ENCODE measurements around the gene MAP3K1. TPM values are rescaled to one million over a fixed set of nuclear protein-coding genes. Genes with fewer than 3 reads are reported as not detected.
A peak's percentile ranks its signal among the peaks of the same experiment; 100 is the strongest.
"Not testable (repeated sequence)": the region's sequence is repeated elsewhere in the genome, so short reads cannot be mapped to it uniquely, and the experiment has no call there.

MAP3K1 gene
- total RNA-seq, 1 donor from 2014 or later = 5.7 TPM

- no peak for DNase-seq
- intact Hi-C loops (cut with micrococcal nuclease) = no loop called here
- H3K36me3 ChIP-seq = no peaks in the 10 kb centered on the region
- H3K27ac ChIP-seq (replicated peaks) = peak overlapping the region; percentile 97
- H3K9me3 ChIP-seq (replicated peaks) = no peaks in the 10 kb centered on the region
- H3K4me3 ChIP-seq = peak overlapping the region; percentile 92
- H3K27me3 ChIP-seq (ENCODE audit: low read depth) = no peaks in the 10 kb centered on the region
- peaks cover 81% of the 10 kb centered on the region for H3K4me1 ChIP-seq
- TF ChIP-seq, protein P1, sequence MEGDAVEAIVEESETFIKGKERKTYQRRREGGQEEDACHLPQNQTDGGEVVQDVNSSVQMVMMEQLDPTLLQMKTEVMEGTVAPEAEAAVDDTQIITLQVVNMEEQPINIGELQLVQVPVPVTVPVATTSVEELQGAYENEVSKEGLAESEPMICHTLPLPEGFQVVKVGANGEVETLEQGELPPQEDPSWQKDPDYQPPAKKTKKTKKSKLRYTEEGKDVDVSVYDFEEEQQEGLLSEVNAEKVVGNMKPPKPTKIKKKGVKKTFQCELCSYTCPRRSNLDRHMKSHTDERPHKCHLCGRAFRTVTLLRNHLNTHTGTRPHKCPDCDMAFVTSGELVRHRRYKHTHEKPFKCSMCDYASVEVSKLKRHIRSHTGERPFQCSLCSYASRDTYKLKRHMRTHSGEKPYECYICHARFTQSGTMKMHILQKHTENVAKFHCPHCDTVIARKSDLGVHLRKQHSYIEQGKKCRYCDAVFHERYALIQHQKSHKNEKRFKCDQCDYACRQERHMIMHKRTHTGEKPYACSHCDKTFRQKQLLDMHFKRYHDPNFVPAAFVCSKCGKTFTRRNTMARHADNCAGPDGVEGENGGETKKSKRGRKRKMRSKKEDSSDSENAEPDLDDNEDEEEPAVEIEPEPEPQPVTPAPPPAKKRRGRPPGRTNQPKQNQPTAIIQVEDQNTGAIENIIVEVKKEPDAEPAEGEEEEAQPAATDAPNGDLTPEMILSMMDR (IDR thresholded peaks at IDR 0.05; ENCODE audit: borderline replicate concordance) = no peak
Measured at GRCh38 chr5:56817263-56818014, 2.1 kb downstream of the MAP3K1 start.

GRCh38 chr5:56818450-56819037, 3.2 kb downstream of the MAP3K1 start:
- H3K27ac ChIP-seq (replicated peaks) = peak overlapping the region; percentile 97
- H3K27me3 ChIP-seq (ENCODE audit: low read depth) = no peaks in the 10 kb centered on the region
- intact Hi-C loops (cut with micrococcal nuclease) = no loop called here
- H3K36me3 ChIP-seq = no peaks in the 10 kb centered on the region
- no peaks in the 10 kb centered on the region for H3K9me3 ChIP-seq (replicated peaks)
- H3K4me1 ChIP-seq = peaks cover 92% of the 10 kb centered on the region
- no peak for DNase-seq
- TF ChIP-seq, protein P1 (IDR thresholded peaks at IDR 0.05; ENCODE audit: borderline replicate concordance) = no peak
- peak overlapping the region; percentile 92 for H3K4me3 ChIP-seq

DNA sequence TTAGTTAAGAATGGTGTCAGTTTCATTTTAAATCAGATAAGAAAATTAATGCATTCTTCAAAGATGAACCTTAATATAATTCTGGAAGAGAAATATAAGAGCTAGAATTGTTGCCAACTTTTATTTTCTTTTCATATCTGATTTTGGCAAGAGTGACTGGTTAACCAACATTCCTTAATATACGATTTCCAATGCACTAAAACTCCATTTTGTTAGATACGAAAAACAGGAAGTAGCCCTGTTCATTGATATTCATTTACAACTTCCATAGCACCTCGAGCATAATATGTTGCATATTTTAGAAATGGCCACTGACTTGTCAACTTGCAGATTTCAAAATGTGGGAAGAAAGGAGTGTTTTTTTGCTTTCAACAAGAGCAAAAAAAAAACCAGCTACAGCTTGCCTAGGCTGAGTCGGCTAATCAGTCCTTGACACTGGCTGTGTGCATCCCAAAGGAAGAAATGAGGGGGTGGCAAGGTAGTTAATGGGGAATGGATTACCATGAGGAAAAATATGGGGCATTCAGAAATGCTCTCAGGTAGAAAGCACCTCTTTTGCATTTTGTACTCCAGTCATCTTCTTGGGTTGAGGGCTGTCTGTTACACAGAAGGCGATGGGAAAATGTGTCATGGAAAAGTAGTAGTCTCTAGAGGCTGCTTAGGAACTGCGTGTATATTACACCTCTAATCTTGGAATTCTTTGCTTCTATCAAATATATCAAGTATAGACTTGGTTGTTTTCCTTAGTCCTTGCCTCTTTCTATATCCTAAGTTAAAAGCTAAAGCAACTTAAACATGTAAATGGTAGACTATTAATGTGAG, 3.9 kb downstream of the MAP3K1 start:
- H3K27me3 ChIP-seq (ENCODE audit: low read depth) = no peaks in the 10 kb centered on the region
- H3K4me1 ChIP-seq = peaks cover 97% of the 10 kb centered on the region
- no peak for DNase-seq
- intact Hi-C loops (cut with micrococcal nuclease) = no loop called here
- no peaks in the 10 kb centered on the region for H3K36me3 ChIP-seq
- peak overlapping the region; percentile 97 for H3K27ac ChIP-seq (replicated peaks)
- H3K4me3 ChIP-seq = peak overlapping the region; percentile 92
- TF ChIP-seq, protein P1 (IDR thresholded peaks at IDR 0.05; ENCODE audit: borderline replicate concordance) = no peak
- no peaks in the 10 kb centered on the region for H3K9me3 ChIP-seq (replicated peaks)

- DNase-seq; H3K4me3 ChIP-seq; H3K27me3 ChIP-seq (ENCODE audit: low read depth); intact Hi-C loops (cut with micrococcal nuclease); H3K9me3 ChIP-seq (replicated peaks); H3K36me3 ChIP-seq; H3K27ac ChIP-seq (replicated peaks): not testable (repeated sequence)
- H3K4me1 ChIP-seq = peaks cover 99% of the 10 kb centered on the region
Measured at GRCh38 chr5:56821868-56822267, 6.5 kb downstream of the MAP3K1 start.

DNA sequence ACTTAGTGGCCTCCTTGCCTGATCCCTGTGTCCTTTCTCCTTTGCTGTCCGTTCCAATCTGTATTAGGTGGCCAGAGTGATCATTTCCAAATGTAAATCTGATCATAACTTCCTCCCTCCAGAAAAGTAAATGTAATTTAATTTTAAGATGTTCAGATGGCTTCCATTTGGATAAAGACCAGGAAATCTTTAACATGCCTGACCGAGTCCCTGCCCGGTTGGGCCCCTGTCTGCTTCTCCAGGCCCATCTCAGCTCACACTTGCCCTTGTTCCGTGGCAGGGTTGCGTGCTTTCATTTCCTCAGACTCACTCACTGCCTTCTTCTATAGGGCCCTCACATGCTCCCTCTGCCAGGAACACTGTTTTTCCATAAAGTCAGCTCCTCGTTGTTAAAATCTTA, 7.6 kb downstream of the MAP3K1 start:
- TF ChIP-seq, protein P1 (IDR thresholded peaks at IDR 0.05; ENCODE audit: borderline replicate concordance) = no peak
- peaks cover 98% of the 10 kb centered on the region for H3K4me1 ChIP-seq
- intact Hi-C loops (cut with micrococcal nuclease) = no loop called here

More for the DNA sequence above, 7.6 kb downstream of the MAP3K1 start:
- Histone ChIP-seq H3K36me3 (no peaks in the 10 kb centered on the region), H3K4me3 (no peak overlapping the region), H3K27me3 (ENCODE audit: low read depth) (no peaks in the 10 kb centered on the region), H3K9me3 (replicated peaks) (no peaks in the 10 kb centered on the region), H3K27ac (replicated peaks) (no peak overlapping the region)
- no peak for DNase-seq
